H1 (cell line): ENCODE measurements around the gene ZNF311. TPM values are rescaled to one million over a fixed set of nuclear protein-coding genes. Genes with fewer than 3 reads are reported as not detected.

Source experiments
- CTCF ChIA-PET: fragments of 300-600 bp; sonication (Branson Sonifier 250); formaldehyde crosslinking; loops from one replicate; lab custom pipeline; 2021; ENCODE audit not compliant: partially characterized antibody; lab: Charles Lee
- POLR2A ChIA-PET: fragments of 300-600 bp; sonication (Branson Sonifier 250); formaldehyde crosslinking; loops from one replicate; lab custom pipeline; 2021; ENCODE audit warnings: inconsistent platforms; ENCODE audit not compliant: partially characterized antibody; lab: Charles Lee
- DNase-seq, 2 experiments: peaks; one replicate each; pipeline versions ENCODE4 v3.0.0 to v3.0.0-alpha.2; 2010 to 2022; ENCODE audit warnings: low spot score in 2 of 2, low read depth in 1 of 2, mixed read lengths in 1 of 2
- FAIRE-seq: peaks from 2 replicates; lab custom pipeline; 2011; peaks lifted over from hg19 to GRCh38; lab: Jason Lieb, UNC
- H2AFZ ChIP-seq: 2 replicates; pipeline ENCODE4 v1.8.1; 2012; ENCODE audit warnings: low read length, inconsistent platforms
- H2AK5ac ChIP-seq: 2 replicates; pipeline ENCODE4 v1.6.1; 2013; ENCODE audit warnings: low read depth, low read length
- H2BK120ac ChIP-seq: replicated peaks from 2 replicates; pipeline ENCODE3; 2013; ENCODE audit warnings: low read depth, low read length, inconsistent platforms
- H2BK12ac ChIP-seq: 2 replicates; pipeline ENCODE4 v1.6.1; 2013; ENCODE audit warnings: low read depth, low read length
- H2BK15ac ChIP-seq: 2 replicates; pipeline ENCODE4 v1.6.1; 2013; ENCODE audit warnings: low read length
- H2BK20ac ChIP-seq: 2 replicates; pipeline ENCODE4 v1.6.1; 2013; ENCODE audit warnings: low read length
- H2BK5ac ChIP-seq: 2 replicates; pipeline ENCODE4 v1.6.1; 2013; ENCODE audit warnings: low read depth, low read length
- H3K14ac ChIP-seq: 2 replicates; pipeline ENCODE4 v1.6.1; 2013; ENCODE audit warnings: inconsistent platforms; ENCODE audit not compliant: insufficient read length
- H3K18ac ChIP-seq: 2 replicates; pipeline ENCODE4 v1.6.1; 2013; ENCODE audit warnings: low read length; ENCODE audit errors: extremely low read depth
- H3K23ac ChIP-seq: 2 replicates; pipeline ENCODE4 v1.6.1; 2013; ENCODE audit warnings: inconsistent platforms; ENCODE audit not compliant: insufficient read length
- H3K23me2 ChIP-seq: 2 replicates; pipeline ENCODE4 v1.6.1; 2013; ENCODE audit warnings: low read depth, low read length
- H3K27ac ChIP-seq: 2 replicates; pipeline ENCODE4 v1.6.1; 2011; ENCODE audit warnings: low read depth, low read length, inconsistent platforms
- H3K27me3 ChIP-seq, 4 experiments: replicated peaks in 1 of 4; 1 replicate in 1 of 4; 2 replicates in 3 of 4; pipeline versions ENCODE4 v1.6.1 to v1.8.1; 2011 to 2013; ENCODE audit warnings: low read length in 3 of 4, mild to moderate bottlenecking in 3 of 4, inconsistent platforms in 2 of 4, mixed read lengths in 2 of 4, moderate library complexity in 1 of 4; ENCODE audit not compliant: control insufficient read depth in 3 of 4, insufficient read depth in 3 of 4; ENCODE audit errors: extremely low read depth in 1 of 4
- H3K36me3 ChIP-seq, 4 experiments: 2 replicates each; pipeline versions ENCODE4 v1.6.1 to v1.8.1; 2011 to 2013; ENCODE audit warnings: mild to moderate bottlenecking in 4 of 4, low read length in 3 of 4, moderate library complexity in 2 of 4, control low read depth in 1 of 4, inconsistent platforms in 1 of 4; ENCODE audit not compliant: insufficient read depth in 4 of 4, control insufficient read depth in 2 of 4
- H3K4ac ChIP-seq: replicated peaks from 2 replicates; pipeline ENCODE3; 2013; ENCODE audit warnings: low read length, low read depth, mixed read lengths, inconsistent platforms; ENCODE audit not compliant: insufficient read length
- H3K4me1 ChIP-seq, 4 experiments: replicated peaks in 1 of 4; 1 replicate in 1 of 4; 2 replicates in 3 of 4; pipeline versions ENCODE4 v1.6.1 to v1.8.1; 2011 to 2013; ENCODE audit warnings: low read length in 3 of 4, inconsistent platforms in 2 of 4, mixed read lengths in 1 of 4; ENCODE audit not compliant: insufficient read depth in 4 of 4, control insufficient read depth in 3 of 4
- H3K4me2 ChIP-seq, 2 experiments: 2 replicates each; pipeline versions ENCODE4 v1.6.1 to v1.8.1; 2011 to 2013; ENCODE audit warnings: low read depth in 2 of 2, low read length in 2 of 2, control low read depth in 1 of 2, inconsistent platforms in 1 of 2, mild to moderate bottlenecking in 1 of 2; ENCODE audit not compliant: insufficient read depth in 1 of 2
- H3K4me3 ChIP-seq, 4 experiments: fragments of 200-600, 300-600 bp in 1 of 4; sonication (generic), shearing (Covaris generic), sonication (Bioruptor Twin) in 1 of 4; 2 replicates each; pipeline versions ENCODE4 v1.5.1 to v1.8.1; 2011 to 2016; ENCODE audit warnings: low read length in 4 of 4, low read depth in 3 of 4, control low read depth in 2 of 4, inconsistent platforms in 2 of 4, mild to moderate bottlenecking in 2 of 4, mixed read lengths in 1 of 4, moderate library complexity in 1 of 4; ENCODE audit not compliant: insufficient read depth in 2 of 4; ENCODE audit errors: extremely low read depth in 1 of 4
- H3K56ac ChIP-seq: replicated peaks from 2 replicates; pipeline ENCODE3; 2013; ENCODE audit warnings: low read depth, mild to moderate bottlenecking, mixed read lengths, low read length, inconsistent platforms; ENCODE audit not compliant: insufficient read length
- H3K79me1 ChIP-seq: 2 replicates; pipeline ENCODE4 v1.6.1; 2013; ENCODE audit warnings: low read depth, low read length, control low read depth
- H3K79me2 ChIP-seq, 2 experiments: 2 replicates each; pipeline versions ENCODE4 v1.6.1 to v1.8.1; 2012 to 2013; ENCODE audit warnings: low read length in 2 of 2, mild to moderate bottlenecking in 2 of 2, inconsistent platforms in 1 of 2; ENCODE audit not compliant: insufficient read depth in 2 of 2, control insufficient read depth in 1 of 2
- H3K9ac ChIP-seq, 4 experiments: replicated peaks in 1 of 4; 1 replicate in 1 of 4; 2 replicates in 3 of 4; pipeline versions ENCODE4 v1.6.1 to v1.8.1; 2011 to 2013; ENCODE audit warnings: low read depth in 3 of 4, low read length in 3 of 4, control low read depth in 2 of 4, mild to moderate bottlenecking in 2 of 4, moderate library complexity in 2 of 4, inconsistent platforms in 1 of 4; ENCODE audit errors: extremely low read depth in 1 of 4
- H3K9me3 ChIP-seq, 2 experiments: 2 replicates each; pipeline versions ENCODE4 v1.6.1 to v1.8.1; 2012 to 2013; ENCODE audit warnings: mild to moderate bottlenecking in 2 of 2, moderate library complexity in 2 of 2, control low read depth in 1 of 2, inconsistent platforms in 1 of 2, low read depth in 1 of 2, low read length in 1 of 2, mixed read lengths in 1 of 2; ENCODE audit not compliant: insufficient read depth in 2 of 2
- H4K20me1 ChIP-seq, 2 experiments: replicated peaks in 1 of 2; 2 replicates each; pipeline versions ENCODE3 to v1.8.1; 2011 to 2013; ENCODE audit warnings: inconsistent platforms in 2 of 2, low read length in 2 of 2, mild to moderate bottlenecking in 1 of 2; ENCODE audit not compliant: insufficient read depth in 2 of 2, control insufficient read depth in 1 of 2
- H4K5ac ChIP-seq: 2 replicates; pipeline ENCODE4 v1.6.1; 2013; ENCODE audit warnings: low read length, low read depth, mixed read lengths, inconsistent platforms; ENCODE audit not compliant: insufficient read length
- H4K8ac ChIP-seq: 2 replicates; pipeline ENCODE4 v1.8.0; 2013; ENCODE audit warnings: mild to moderate bottlenecking, moderate library complexity, low read length, inconsistent platforms; ENCODE audit not compliant: insufficient read depth; ENCODE audit errors: extremely low read depth
- H4K91ac ChIP-seq: replicated peaks from 2 replicates; pipeline ENCODE3; 2013; ENCODE audit warnings: low read length, mixed read lengths, inconsistent platforms; ENCODE audit not compliant: insufficient read length
- CBX8 ChIP-seq: fragments of 300-800, 300-1000 bp; sonication (generic); IDR thresholded peaks from 2 replicates; pipeline ENCODE4 v1.7.1; 2016; ENCODE audit warnings: low read depth, low read length, borderline replicate concordance
- GABPA ChIP-seq: IDR thresholded peaks from 2 replicates; pipeline ENCODE4 v1.6.1; 2011; ENCODE audit warnings: mild to moderate bottlenecking, low read length, moderate library complexity, borderline replicate concordance; ENCODE audit not compliant: insufficient read depth
- KDM4A ChIP-seq: IDR thresholded peaks from one replicate; pipeline ENCODE4 v1.7.1; 2012; ENCODE audit warnings: low read depth, mild to moderate bottlenecking, moderate library complexity, low read length, inconsistent platforms; ENCODE audit not compliant: severe bottlenecking
- POLR2AphosphoS5 ChIP-seq: IDR thresholded peaks from 2 replicates; pipeline ENCODE4 v1.6.1; 2011; ENCODE audit warnings: low read depth, low read length
- POU5F1 ChIP-seq: IDR thresholded peaks from 2 replicates; pipeline ENCODE4 v1.6.1; 2011; ENCODE audit warnings: low read depth, mild to moderate bottlenecking, low read length, moderate library complexity
- RXRA ChIP-seq: IDR thresholded peaks from 2 replicates; pipeline ENCODE4 v1.6.1; 2011; ENCODE audit warnings: low read depth, mild to moderate bottlenecking, low read length, moderate library complexity; ENCODE audit not compliant: insufficient read depth
- SIN3A ChIP-seq, 2 experiments: IDR thresholded peaks in 1 of 2; conservative IDR thresholded peaks in 1 of 2; 2 replicates each; pipeline ENCODE4 v1.6.1; 2011 to 2012; ENCODE audit warnings: low read length in 2 of 2, improper control_type of control experiment in 1 of 2, low read depth in 1 of 2, mild to moderate bottlenecking in 1 of 2
- YY1 ChIP-seq: IDR thresholded peaks from 2 replicates; pipeline ENCODE4 v1.6.1; 2011; ENCODE audit warnings: low read depth, mild to moderate bottlenecking, low read length
- WGBS, 2 experiments: shearing (Covaris generic) in 1 of 2; methylation state at CpG; one replicate each; pipeline versions ENCODE4 v1.1.6 to v1.1.7; 2013 to 2015; ENCODE audit warnings: low lambda C conversion rate in 2 of 2, mixed read lengths in 2 of 2, inconsistent platforms in 1 of 2, low coverage in 1 of 2, missing lambda C conversion rate in 1 of 2; ENCODE audit not compliant: insufficient replicate concordance in 2 of 2, insufficient coverage in 1 of 2, insufficient read length in 1 of 2; ENCODE audit errors: extremely low coverage in 1 of 2, missing lambda C conversion rate in 1 of 2; 5-methylcytosine and 5-hydroxymethylcytosine counted together
- polyA plus RNA-seq, 7 experiments: library from polyadenylated mRNA; depleted of rRNA in 3 of 7; stranded (reverse) in 5 of 7; unstranded in 2 of 7; fragments of >200 nt in 5 of 7; fragments of 200-250 nt in 2 of 7; gene quantifications; 1 replicate in 5 of 7; 2 replicates in 1 of 7; 4 replicates in 1 of 7; pipeline versions ENCODE4 v1.2.1 to v1.2.3, GENCODE V29; 2011 to 2013; ENCODE audit warnings: missing spikeins in 2 of 7, mixed read lengths in 2 of 7
- total RNA-seq: library from RNA; stranded (reverse); fragmentation: NEBNext Ultra II Directional; extraction: Animal tissue kit (Norgen Biotek cat#: 25700); gene quantifications from 2 replicates; pipeline ENCODE4 v1.2.1, GENCODE V29; 2021

Gene ZNF311
- total and polyA plus RNA-seq, 2 of the 8 experiments (the other 6 are each of a cell fraction or from before 2014, with no cell fraction given) = 1.9 to 4.2 TPM

DNA sequence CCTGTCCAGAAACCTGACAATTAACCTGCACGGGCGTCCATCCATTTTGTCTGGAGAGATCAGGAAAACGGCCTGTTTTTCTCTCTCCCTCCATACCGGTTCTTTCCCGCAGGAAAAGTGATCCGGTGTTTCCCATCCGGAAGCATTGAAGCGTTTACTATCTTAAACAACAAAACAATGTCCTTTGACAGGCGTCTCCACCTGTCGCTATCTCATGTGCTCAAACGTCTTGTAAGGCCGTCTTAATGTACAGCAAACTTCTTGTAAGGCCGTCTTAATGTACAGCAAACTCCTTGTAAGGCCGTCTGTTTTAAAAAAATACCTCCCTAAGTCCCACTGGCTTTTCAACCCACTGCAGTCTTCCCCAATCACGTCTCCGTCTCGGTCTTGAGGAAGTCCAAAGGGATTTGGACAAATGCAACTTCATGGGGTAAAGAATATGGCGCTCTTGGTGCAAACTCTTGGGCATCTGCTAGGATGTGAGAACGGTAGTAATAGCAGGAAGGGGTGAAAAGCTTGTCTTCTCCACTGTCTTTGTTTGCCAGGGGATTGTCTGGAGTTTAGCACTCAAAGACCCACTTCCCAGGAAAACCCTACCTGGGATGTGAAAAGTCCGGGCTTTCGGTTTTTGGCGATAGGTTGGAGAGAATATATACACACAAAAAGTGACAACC, 51.4 kb downstream of the ZNF311 start:
- Histone ChIP-seq H3K9ac (peak overlapping the region in 3 of 4 experiments; percentile 25 to 61 (median 34); a peak in 5 of 7 replicates), H2BK20ac (no peak overlapping the region), H3K4ac (no peak overlapping the region), H3K27me3 (peaks cover 0 to 7% (median 0%) of the 10 kb centered on the region in 4 experiments; a peak in 2 of 7 replicates), H3K36me3 (no peaks in the 10 kb centered on the region), H3K4me2 (peak overlapping the region; percentile 79 to 87), H3K79me1 (no peaks in the 10 kb centered on the region), H3K4me3 (peak overlapping the region; percentile 86 to 95 (median 88)), H2BK12ac (no peak overlapping the region), H2AFZ (peak overlapping the region; percentile 97), H4K20me1 (no peaks in the 10 kb centered on the region), H2BK15ac (no peak overlapping the region), H3K18ac (no peak overlapping the region), H3K4me1 (no peaks in the 10 kb centered on the region), H3K9me3 (peaks cover 0 to 7% of the 10 kb centered on the region in 2 experiments; a peak in 1 of 4 replicates), H2BK120ac (no peak overlapping the region), H3K14ac (no peak overlapping the region), H3K79me2 (no peaks in the 10 kb centered on the region), H2BK5ac (no peak overlapping the region), H3K23ac (no peak overlapping the region), H4K91ac (no peak overlapping the region), H3K27ac (no peak overlapping the region), H3K23me2 (peaks cover 5% of the 10 kb centered on the region), H2AK5ac (no peak overlapping the region), H3K56ac (no peak overlapping the region), H4K5ac (no peak overlapping the region), H4K8ac (no peak overlapping the region)
- DNase-seq (no peak), FAIRE-seq (no peak)
- POLR2A ChIA-PET = interaction anchor here (2.4 kb wide), 1 partner anchor 30 kb away, joined by 8 read pairs; the partner anchor contains the start of gene TRIM27
- CTCF ChIA-PET = no interaction called here
- 7% methylated on average over 22 of the region's 22 CpGs; no CpG with 5 or more reads in 1 of the 2 experiments for WGBS, 2 experiments
- TF ChIP-seq RXRA (no peak), POLR2AphosphoS5 (no peak), SIN3A (conservative IDR thresholded peaks at IDR 0.05 in 1 of 2, IDR thresholded peaks at IDR 0.05 in 1 of 2; ENCODE audit: low read depth in 1 of 2, low read length in 2 of 2) (0 out of 4 replicates have a peak, but pooled peaks of 1 of the 2 experiments have one; percentile 73), POU5F1 (no peak), KDM4A (peak; percentile 46), CBX8 (no peak), YY1 (no peak), GABPA (no peak)
